ENCODE results near the gene CMTM7.

GRCh38 chr3:32456429-32457130 lies 64.9 kb downstream of the CMTM7 start:
- TF ChIP-seq POLR2AphosphoS5 (IDR thresholded peaks at IDR 0.05; ENCODE audit: low read depth, low read length): no peak
- no peak for TF ChIP-seq SIN3A (IDR thresholded peaks at IDR 0.05; ENCODE audit: borderline replicate concordance, insufficient read depth, low read length)
- TF ChIP-seq, protein P1, sequence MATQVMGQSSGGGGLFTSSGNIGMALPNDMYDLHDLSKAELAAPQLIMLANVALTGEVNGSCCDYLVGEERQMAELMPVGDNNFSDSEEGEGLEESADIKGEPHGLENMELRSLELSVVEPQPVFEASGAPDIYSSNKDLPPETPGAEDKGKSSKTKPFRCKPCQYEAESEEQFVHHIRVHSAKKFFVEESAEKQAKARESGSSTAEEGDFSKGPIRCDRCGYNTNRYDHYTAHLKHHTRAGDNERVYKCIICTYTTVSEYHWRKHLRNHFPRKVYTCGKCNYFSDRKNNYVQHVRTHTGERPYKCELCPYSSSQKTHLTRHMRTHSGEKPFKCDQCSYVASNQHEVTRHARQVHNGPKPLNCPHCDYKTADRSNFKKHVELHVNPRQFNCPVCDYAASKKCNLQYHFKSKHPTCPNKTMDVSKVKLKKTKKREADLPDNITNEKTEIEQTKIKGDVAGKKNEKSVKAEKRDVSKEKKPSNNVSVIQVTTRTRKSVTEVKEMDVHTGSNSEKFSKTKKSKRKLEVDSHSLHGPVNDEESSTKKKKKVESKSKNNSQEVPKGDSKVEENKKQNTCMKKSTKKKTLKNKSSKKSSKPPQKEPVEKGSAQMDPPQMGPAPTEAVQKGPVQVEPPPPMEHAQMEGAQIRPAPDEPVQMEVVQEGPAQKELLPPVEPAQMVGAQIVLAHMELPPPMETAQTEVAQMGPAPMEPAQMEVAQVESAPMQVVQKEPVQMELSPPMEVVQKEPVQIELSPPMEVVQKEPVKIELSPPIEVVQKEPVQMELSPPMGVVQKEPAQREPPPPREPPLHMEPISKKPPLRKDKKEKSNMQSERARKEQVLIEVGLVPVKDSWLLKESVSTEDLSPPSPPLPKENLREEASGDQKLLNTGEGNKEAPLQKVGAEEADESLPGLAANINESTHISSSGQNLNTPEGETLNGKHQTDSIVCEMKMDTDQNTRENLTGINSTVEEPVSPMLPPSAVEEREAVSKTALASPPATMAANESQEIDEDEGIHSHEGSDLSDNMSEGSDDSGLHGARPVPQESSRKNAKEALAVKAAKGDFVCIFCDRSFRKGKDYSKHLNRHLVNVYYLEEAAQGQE (IDR thresholded peaks at IDR 0.05; ENCODE audit: insufficient read depth in 1 of 2, low read depth in 2 of 2, low read length in 2 of 2): no peak
- no peak for TF ChIP-seq TAF1 (IDR thresholded peaks at IDR 0.05; ENCODE audit: borderline replicate concordance, insufficient read depth, low read length)
- TF ChIP-seq FOXP2 (optimal IDR thresholded peaks at IDR 0.05; ENCODE audit: borderline replicate concordance, extremely low read depth, extremely low read length, insufficient read depth): no peak
